ENCODE results near the gene LAD1.

- TF ChIP-seq REST (IDR thresholded peaks at IDR 0.05; ENCODE audit: insufficient read depth in 1 of 2, low read depth in 2 of 2, low read length in 1 of 2) (no peak), SIN3A (IDR thresholded peaks at IDR 0.05; ENCODE audit: borderline replicate concordance, insufficient read depth, low read depth, low read length) (no peak), POLR2AphosphoS5 (IDR thresholded peaks at IDR 0.05; ENCODE audit: low read depth, low read length) (no peak)
- TF ChIP-seq, protein P1, sequence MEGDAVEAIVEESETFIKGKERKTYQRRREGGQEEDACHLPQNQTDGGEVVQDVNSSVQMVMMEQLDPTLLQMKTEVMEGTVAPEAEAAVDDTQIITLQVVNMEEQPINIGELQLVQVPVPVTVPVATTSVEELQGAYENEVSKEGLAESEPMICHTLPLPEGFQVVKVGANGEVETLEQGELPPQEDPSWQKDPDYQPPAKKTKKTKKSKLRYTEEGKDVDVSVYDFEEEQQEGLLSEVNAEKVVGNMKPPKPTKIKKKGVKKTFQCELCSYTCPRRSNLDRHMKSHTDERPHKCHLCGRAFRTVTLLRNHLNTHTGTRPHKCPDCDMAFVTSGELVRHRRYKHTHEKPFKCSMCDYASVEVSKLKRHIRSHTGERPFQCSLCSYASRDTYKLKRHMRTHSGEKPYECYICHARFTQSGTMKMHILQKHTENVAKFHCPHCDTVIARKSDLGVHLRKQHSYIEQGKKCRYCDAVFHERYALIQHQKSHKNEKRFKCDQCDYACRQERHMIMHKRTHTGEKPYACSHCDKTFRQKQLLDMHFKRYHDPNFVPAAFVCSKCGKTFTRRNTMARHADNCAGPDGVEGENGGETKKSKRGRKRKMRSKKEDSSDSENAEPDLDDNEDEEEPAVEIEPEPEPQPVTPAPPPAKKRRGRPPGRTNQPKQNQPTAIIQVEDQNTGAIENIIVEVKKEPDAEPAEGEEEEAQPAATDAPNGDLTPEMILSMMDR (IDR thresholded peaks at IDR 0.05) = no peak
Measured at GRCh38 chr1:201400212-201400851, 1.2 kb upstream of the LAD1 start.
